H9 (cell line): ENCODE data around the gene LRMDA. TPM values are rescaled to one million over a fixed set of nuclear protein-coding genes. Genes with fewer than 3 reads are reported as not detected.
A peak's percentile ranks its signal among the peaks of the same experiment; 100 is the strongest.

Source experiments
- DNase-seq: peaks from one replicate; pipeline ENCODE4 v3.0.0-alpha.2; 2017
- H2AFZ ChIP-seq: one replicate; pipeline ENCODE4 v1.6.1; 2013; ENCODE audit warnings: mild to moderate bottlenecking, low read length, control low read depth, moderate library complexity
- H2AK5ac ChIP-seq: 2 replicates; pipeline ENCODE4 v1.6.1; 2013; ENCODE audit warnings: low read length, control low read depth, mixed read lengths; ENCODE audit not compliant: insufficient read length
- H2BK120ac ChIP-seq: one replicate; pipeline ENCODE4 v1.6.1; 2013; ENCODE audit warnings: low read depth, mild to moderate bottlenecking, low read length, control low read depth, inconsistent platforms; ENCODE audit not compliant: poor library complexity, severe bottlenecking
- H2BK12ac ChIP-seq: 2 replicates; pipeline ENCODE4 v1.6.1; 2013; ENCODE audit warnings: low read length, control low read depth, mixed read lengths, low read depth; ENCODE audit not compliant: insufficient read length
- H2BK15ac ChIP-seq: 2 replicates; pipeline ENCODE4 v1.6.1; 2013; ENCODE audit warnings: low read depth, low read length, control low read depth
- H2BK20ac ChIP-seq: one replicate; pipeline ENCODE4 v1.6.1; 2013; ENCODE audit warnings: low read depth, mild to moderate bottlenecking, low read length, control low read depth, inconsistent platforms; ENCODE audit not compliant: poor library complexity, severe bottlenecking
- H2BK5ac ChIP-seq: 2 replicates; pipeline ENCODE4 v1.6.1; 2013; ENCODE audit warnings: low read length, control low read depth, mixed read lengths; ENCODE audit not compliant: insufficient read length
- H3K14ac ChIP-seq: 2 replicates; pipeline ENCODE4 v1.6.1; 2013; ENCODE audit warnings: low read length, control low read depth; ENCODE audit not compliant: insufficient read depth
- H3K18ac ChIP-seq: 2 replicates; pipeline ENCODE4 v1.6.1; 2013; ENCODE audit warnings: low read depth, mild to moderate bottlenecking, mixed read lengths, low read length, control low read depth; ENCODE audit not compliant: insufficient read length
- H3K23ac ChIP-seq: 2 replicates; pipeline ENCODE4 v1.6.1; 2013; ENCODE audit warnings: low read length, control low read depth, mixed read lengths, low read depth; ENCODE audit not compliant: insufficient read length
- H3K23me2 ChIP-seq: 2 replicates; pipeline ENCODE4 v1.6.1; 2013; ENCODE audit warnings: low read depth, mild to moderate bottlenecking, mixed read lengths, low read length, control low read depth; ENCODE audit not compliant: insufficient read length, poor library complexity, severe bottlenecking
- H3K27ac ChIP-seq: 2 replicates; pipeline ENCODE4 v1.5.1; 2013; ENCODE audit warnings: low read length, control low read depth, mixed read lengths, low read depth; ENCODE audit not compliant: insufficient read length
- H3K27me3 ChIP-seq: 2 replicates; pipeline ENCODE4 v1.6.1; 2013; ENCODE audit warnings: low read length, control low read depth, inconsistent platforms; ENCODE audit not compliant: insufficient read depth
- H3K4ac ChIP-seq: 2 replicates; pipeline ENCODE4 v1.6.1; 2013; ENCODE audit warnings: low read depth, mild to moderate bottlenecking, control low read depth, inconsistent platforms, low read length, moderate library complexity
- H3K4me1 ChIP-seq: 2 replicates; pipeline ENCODE4 v1.6.1; 2013; ENCODE audit warnings: low read length, control low read depth, inconsistent platforms; ENCODE audit not compliant: insufficient read depth
- H3K4me2 ChIP-seq: 2 replicates; pipeline ENCODE4 v1.6.1; 2013; ENCODE audit warnings: low read length, control low read depth, mixed read lengths; ENCODE audit not compliant: insufficient read length, insufficient read depth
- H3K56ac ChIP-seq: 2 replicates; pipeline ENCODE4 v1.6.1; 2013; ENCODE audit warnings: low read depth, mild to moderate bottlenecking, mixed read lengths, low read length, control low read depth; ENCODE audit not compliant: insufficient read length
- H3K79me1 ChIP-seq: 2 replicates; pipeline ENCODE4 v1.6.1; 2013; ENCODE audit warnings: low read depth, mild to moderate bottlenecking, moderate library complexity, low read length, control low read depth, inconsistent platforms; ENCODE audit not compliant: insufficient read depth, poor library complexity, severe bottlenecking
- H3K79me2 ChIP-seq: 2 replicates; pipeline ENCODE4 v1.6.1; 2013; ENCODE audit warnings: low read length, control low read depth, inconsistent platforms; ENCODE audit not compliant: insufficient read depth
- H3K9ac ChIP-seq: 2 replicates; pipeline ENCODE4 v1.6.1; 2013; ENCODE audit warnings: low read length, control low read depth, mixed read lengths; ENCODE audit not compliant: insufficient read length; ENCODE audit errors: extremely low read depth
- H3K9me3 ChIP-seq: one replicate; pipeline ENCODE4 v1.6.1; 2013; ENCODE audit warnings: low read depth, low read length, inconsistent platforms; ENCODE audit not compliant: control insufficient read depth
- H3T11ph ChIP-seq: one replicate; pipeline ENCODE4 v1.6.1; 2013; ENCODE audit warnings: mild to moderate bottlenecking, low read length, control low read depth, inconsistent platforms
- H4K20me1 ChIP-seq: one replicate; pipeline ENCODE4 v1.6.1; 2013; ENCODE audit not compliant: control insufficient read depth, insufficient read length, insufficient read depth
- H4K5ac ChIP-seq: 2 replicates; pipeline ENCODE4 v1.6.1; 2013; ENCODE audit warnings: low read depth, mild to moderate bottlenecking, mixed read lengths, low read length, control low read depth; ENCODE audit not compliant: insufficient read length
- H4K8ac ChIP-seq: replicated peaks from 2 replicates; pipeline ENCODE4 v1.6.1; 2013; ENCODE audit warnings: low read length, control low read depth, mixed read lengths, low read depth; ENCODE audit not compliant: insufficient read length
- H4K91ac ChIP-seq: 2 replicates; pipeline ENCODE4 v1.6.1; 2013; ENCODE audit warnings: low read depth, mild to moderate bottlenecking, moderate library complexity, mixed read lengths, low read length, control low read depth; ENCODE audit not compliant: insufficient read length
- H3K27ac Mint-ChIP-seq, 3 experiments: 2 replicates in 2 of 3; 3 replicates in 1 of 3; pipeline ENCODE4 v1.8.0; 2020 to 2021; ENCODE audit warnings: mixed read lengths in 3 of 3, mild to moderate bottlenecking in 1 of 3, moderate library complexity in 1 of 3
- H3K27me3 Mint-ChIP-seq: 2 replicates; pipeline ENCODE4 v1.8.0; 2021; ENCODE audit warnings: low read depth, mild to moderate bottlenecking, moderate library complexity, mixed read lengths
- H3K36me3 Mint-ChIP-seq, 3 experiments: 2 replicates in 2 of 3; 3 replicates in 1 of 3; pipeline ENCODE4 v1.8.0; 2020 to 2021; ENCODE audit warnings: low read depth in 3 of 3, mixed read lengths in 3 of 3; ENCODE audit not compliant: insufficient read depth in 1 of 3
- H3K4me1 Mint-ChIP-seq, 2 experiments: 2 replicates each; pipeline ENCODE4 v1.8.0; 2020; ENCODE audit warnings: mixed read lengths in 2 of 2
- H3K4me3 Mint-ChIP-seq, 2 experiments: 2 replicates in 1 of 2; 3 replicates in 1 of 2; pipeline ENCODE4 v1.8.0; 2020 to 2021; ENCODE audit warnings: mild to moderate bottlenecking in 2 of 2, mixed read lengths in 2 of 2, moderate library complexity in 1 of 2
- H3K9me3 Mint-ChIP-seq, 2 experiments: 2 replicates in 1 of 2; 3 replicates in 1 of 2; pipeline ENCODE4 v1.8.0; 2020; ENCODE audit warnings: mild to moderate bottlenecking in 2 of 2, mixed read lengths in 2 of 2, moderate library complexity in 1 of 2
- WGBS: extraction: QIAGEN DNeasy Blood & Tissue Kit; methylation state at CpG from one replicate; pipeline ENCODE4 v1.1.7; 2013; ENCODE audit warnings: missing lambda C conversion rate, low lambda C conversion rate, mixed read lengths; ENCODE audit not compliant: insufficient read length; ENCODE audit errors: extremely low coverage; 5-methylcytosine and 5-hydroxymethylcytosine counted together
- total RNA-seq: library from RNA; stranded (reverse); gene quantifications from 2 replicates; pipeline ENCODE4 v1.2.1, GENCODE V29; 2021
- TF ChIP-seq, protein P1 (sequence below): fragments of 200-600 bp; sonication (generic); conservative IDR thresholded peaks from 3 replicates; pipeline ENCODE4 v1.8.0; 2021; ENCODE audit warnings: antibody characterized with exemption, mild to moderate bottlenecking

LRMDA gene
- total RNA-seq, 1 experiment from 2014 or later = 1.8 TPM

DNA sequence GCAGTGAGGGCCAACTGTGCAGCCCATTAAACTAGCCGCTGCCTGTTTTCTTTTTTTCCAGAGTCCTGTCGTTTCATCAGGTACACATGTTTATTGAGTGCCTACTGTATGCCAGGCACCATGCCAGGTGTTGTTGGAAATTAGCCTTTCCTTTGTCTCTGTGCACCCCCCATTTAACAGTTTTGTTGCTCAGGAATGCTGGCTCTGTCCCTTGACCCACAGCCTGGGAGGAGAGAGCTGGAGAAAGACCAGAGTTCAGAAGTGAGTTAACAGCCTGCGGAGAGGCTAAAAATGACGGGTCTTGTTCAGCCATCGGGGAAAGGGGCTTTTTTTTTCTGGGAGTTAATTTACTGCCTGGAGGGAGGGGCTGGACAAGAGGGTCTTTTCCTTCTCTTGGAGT lies 1.3 kb downstream of the LRMDA start:
- H2BK120ac ChIP-seq = no peak overlapping the region
- H3K23me2 ChIP-seq = no peaks in the 10 kb centered on the region
- no peak overlapping the region for H4K8ac ChIP-seq
- Mint-ChIP-seq H3K27ac (peak overlapping the region in 1 of 3 experiments; percentile 81; a peak in 1 of 7 replicates), H3K4me1 (peaks cover 28 to 37% of the 10 kb centered on the region in 2 experiments), H3K27me3 (peaks cover 97% of the 10 kb centered on the region), H3K9me3 (no peaks in the 10 kb centered on the region; a peak in 2 of 5 replicates), H3K4me3 (no peak overlapping the region; a peak in 1 of 5 replicates), H3K36me3 (no peaks in the 10 kb centered on the region)
- TF ChIP-seq, protein P1, sequence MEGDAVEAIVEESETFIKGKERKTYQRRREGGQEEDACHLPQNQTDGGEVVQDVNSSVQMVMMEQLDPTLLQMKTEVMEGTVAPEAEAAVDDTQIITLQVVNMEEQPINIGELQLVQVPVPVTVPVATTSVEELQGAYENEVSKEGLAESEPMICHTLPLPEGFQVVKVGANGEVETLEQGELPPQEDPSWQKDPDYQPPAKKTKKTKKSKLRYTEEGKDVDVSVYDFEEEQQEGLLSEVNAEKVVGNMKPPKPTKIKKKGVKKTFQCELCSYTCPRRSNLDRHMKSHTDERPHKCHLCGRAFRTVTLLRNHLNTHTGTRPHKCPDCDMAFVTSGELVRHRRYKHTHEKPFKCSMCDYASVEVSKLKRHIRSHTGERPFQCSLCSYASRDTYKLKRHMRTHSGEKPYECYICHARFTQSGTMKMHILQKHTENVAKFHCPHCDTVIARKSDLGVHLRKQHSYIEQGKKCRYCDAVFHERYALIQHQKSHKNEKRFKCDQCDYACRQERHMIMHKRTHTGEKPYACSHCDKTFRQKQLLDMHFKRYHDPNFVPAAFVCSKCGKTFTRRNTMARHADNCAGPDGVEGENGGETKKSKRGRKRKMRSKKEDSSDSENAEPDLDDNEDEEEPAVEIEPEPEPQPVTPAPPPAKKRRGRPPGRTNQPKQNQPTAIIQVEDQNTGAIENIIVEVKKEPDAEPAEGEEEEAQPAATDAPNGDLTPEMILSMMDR = no peak
- no peak overlapping the region for H2BK15ac ChIP-seq
- no peak overlapping the region for H3K18ac ChIP-seq
- H3K79me1 ChIP-seq = no peaks in the 10 kb centered on the region
- no peak overlapping the region for H4K91ac ChIP-seq
- no peak for DNase-seq
- no peak overlapping the region for H2BK5ac ChIP-seq
- H3K79me2 ChIP-seq = no peaks in the 10 kb centered on the region
- H3K9ac ChIP-seq = no peak overlapping the region
- H2AK5ac ChIP-seq = no peak overlapping the region
- no peaks in the 10 kb centered on the region for H3K4me1 ChIP-seq
- H3K23ac ChIP-seq = no peak overlapping the region
- peaks cover 70% of the 10 kb centered on the region for H3K27me3 ChIP-seq
- H3K56ac ChIP-seq = no peak overlapping the region
- H2AFZ ChIP-seq = no peak overlapping the region
- no peak overlapping the region for H3K4ac ChIP-seq
- no peak overlapping the region for H4K5ac ChIP-seq
- H3K14ac ChIP-seq = no peak overlapping the region
- H3T11ph ChIP-seq = no peak overlapping the region
- H2BK20ac ChIP-seq = no peak overlapping the region
- H3K4me2 ChIP-seq = peak overlapping the region; percentile 26
- no peaks in the 10 kb centered on the region for H3K9me3 ChIP-seq
- no CpG with 5 or more reads among the region's 5 CpGs for WGBS
- no peaks in the 10 kb centered on the region for H4K20me1 ChIP-seq
- H3K27ac ChIP-seq = no peak overlapping the region
- H2BK12ac ChIP-seq = no peak overlapping the region
